Upper lobe of right lung (tissue), 1 donor: Measurements from ENCODE around the gene C10orf71. TPM values are rescaled to one million over a fixed set of nuclear protein-coding genes. Genes with fewer than 3 reads are reported as not detected.
A peak's percentile ranks its signal among the peaks of the same experiment; 100 is the strongest.

Source experiments
- ATAC-seq: fragments of 200-7000 bp; cut with Tn5 transposase; one replicate; pipeline ENCODE4 v1.9.1; 2020; ENCODE audit warnings: mild to moderate bottlenecking, moderate library complexity
- DNase-seq: peaks from one replicate; pipeline ENCODE4 v3.0.0-alpha.2; 2020
- H3K27ac ChIP-seq: fragments of 200-600 bp; one replicate; pipeline ENCODE4 v1.8.0; 2022
- H3K27me3 ChIP-seq: fragments of 200-600 bp; one replicate; pipeline ENCODE4 v1.8.0; 2022; ENCODE audit warnings: mild to moderate bottlenecking
- H3K36me3 ChIP-seq: fragments of 200-600 bp; one replicate; pipeline ENCODE4 v1.8.0; 2022
- H3K4me1 ChIP-seq: fragments of 200-600 bp; one replicate; pipeline ENCODE4 v1.8.0; 2022
- H3K4me3 ChIP-seq: fragments of 200-600 bp; one replicate; pipeline ENCODE4 v1.8.0; 2022; ENCODE audit warnings: mild to moderate bottlenecking
- H3K9me3 ChIP-seq: fragments of 200-600 bp; one replicate; pipeline ENCODE4 v1.8.0; 2022
- CTCF ChIP-seq: fragments of 200-600 bp; IDR thresholded peaks from one replicate; pipeline ENCODE4 v1.8.0; 2022; ENCODE audit warnings: antibody characterized with exemption
- intact Hi-C: fragments of 100-400 bp; cut with DNase I; formaldehyde crosslinking; loops from one replicate; pipeline ENCODE4 v1.11.0; 2022
- total RNA-seq: library from RNA; stranded (reverse); fragmentation: NEBNext Ultra II Directional; extraction: Animal tissue kit (Norgen Biotek cat#: 25700); gene quantifications from one replicate; pipeline ENCODE4 v1.2.1, GENCODE V29; 2021
- donor health status: DM: no; HTN: yes; CAD: no; lungs with severe emphysema.

The C10orf71 gene
- total RNA-seq, 1 donor from 2014 or later: not detected

- DNase-seq (no peak), ATAC-seq (no peak)
- Histone ChIP-seq H3K4me1 (peaks cover 22% of the 10 kb centered on the region), H3K4me3 (no peak overlapping the region), H3K27me3 (no peaks in the 10 kb centered on the region), H3K27ac (no peak overlapping the region), H3K9me3 (peaks cover 6% of the 10 kb centered on the region), H3K36me3 (no peaks in the 10 kb centered on the region)
- intact Hi-C loops: no loop called here
- no peak for TF ChIP-seq CTCF
These were observed 63.0 kb downstream of the C10orf71 start for GRCh38 chr10:49361735-49362568.

GRCh38 chr10:49362596-49363260 is 63.8 kb downstream of the C10orf71 start:
- peak; percentile 57 for ATAC-seq
- H3K4me3 ChIP-seq: no peak overlapping the region
- H3K27ac ChIP-seq: no peak overlapping the region

GRCh38 chr10:49363309-49364031 is 64.5 kb downstream of the C10orf71 start:
- intact Hi-C loops: no loop called here
- Histone ChIP-seq H3K27me3 (no peaks in the 10 kb centered on the region), H3K4me3 (no peak overlapping the region), H3K4me1 (peaks cover 25% of the 10 kb centered on the region), H3K36me3 (no peaks in the 10 kb centered on the region), H3K27ac (no peak overlapping the region), H3K9me3 (no peaks in the 10 kb centered on the region)
- no peak for TF ChIP-seq CTCF
- peak; percentile 40 for DNase-seq
- no peak for ATAC-seq

More at GRCh38 chr10:49362596-49363260, 63.8 kb downstream of the C10orf71 start:
- H3K36me3 ChIP-seq: no peaks in the 10 kb centered on the region
- H3K27me3 ChIP-seq: no peaks in the 10 kb centered on the region
- H3K9me3 ChIP-seq: no peaks in the 10 kb centered on the region
- no peak for DNase-seq
- H3K4me1 ChIP-seq: peaks cover 25% of the 10 kb centered on the region
- intact Hi-C loops: no loop called here
- no peak for TF ChIP-seq CTCF

- Histone ChIP-seq H3K27me3 (no peaks in the 10 kb centered on the region), H3K27ac (no peak overlapping the region), H3K4me1 (peaks cover 25% of the 10 kb centered on the region), H3K36me3 (no peaks in the 10 kb centered on the region), H3K4me3 (no peak overlapping the region), H3K9me3 (no peaks in the 10 kb centered on the region)
- TF ChIP-seq CTCF: no peak
- no peak for ATAC-seq
- intact Hi-C loops: no loop called here
- DNase-seq: no peak
These were observed 65.1 kb downstream of the C10orf71 start for GRCh38 chr10:49364051-49364450.

- TF ChIP-seq CTCF: no peak
- intact Hi-C loops: no loop called here
- H3K27me3 ChIP-seq: no peaks in the 10 kb centered on the region
- H3K4me3 ChIP-seq: no peak overlapping the region
- H3K9me3 ChIP-seq: no peaks in the 10 kb centered on the region
- DNase-seq: no peak
- H3K36me3 ChIP-seq: no peaks in the 10 kb centered on the region
- no peak for ATAC-seq
- peaks cover 24% of the 10 kb centered on the region for H3K4me1 ChIP-seq
- H3K27ac ChIP-seq: no peak overlapping the region
These were observed 65.8 kb downstream of the C10orf71 start for GRCh38 chr10:49364747-49365146.
